ENCODE measurements around the gene SHMT2. TPM values are rescaled to one million over a fixed set of nuclear protein-coding genes. Genes with fewer than 3 reads are reported as not detected.

Gene SHMT2
- total and polyA plus RNA-seq, 7 donors = 24.6 to 100 (median 30.0) TPM

GRCh38 chr12:57234233-57234570 is 4.7 kb downstream of the SHMT2 start:
- no peak for DNase-seq
- Histone ChIP-seq H3K9me3 (no peaks in the 10 kb centered on the region), H3K27me3 (peaks cover 19 to 40% (median 36%) of the 10 kb centered on the region in 3 donors), H3K4me1 (peaks cover 0 to 35% (median 25%) of the 10 kb centered on the region in 4 donors), H3K27ac (no peak overlapping the region), H3K36me3 (peaks cover 4 to 39% (median 20%) of the 10 kb centered on the region in 4 donors), H3K4me3 (no peak overlapping the region)
- TF ChIP-seq EP300 (IDR thresholded peaks at IDR 0.05) (no peak), POLR2A (IDR thresholded peaks at IDR 0.05) (no peak), POLR2AphosphoS5 (IDR thresholded peaks at IDR 0.05) (no peak)
- TF ChIP-seq, protein P1, sequence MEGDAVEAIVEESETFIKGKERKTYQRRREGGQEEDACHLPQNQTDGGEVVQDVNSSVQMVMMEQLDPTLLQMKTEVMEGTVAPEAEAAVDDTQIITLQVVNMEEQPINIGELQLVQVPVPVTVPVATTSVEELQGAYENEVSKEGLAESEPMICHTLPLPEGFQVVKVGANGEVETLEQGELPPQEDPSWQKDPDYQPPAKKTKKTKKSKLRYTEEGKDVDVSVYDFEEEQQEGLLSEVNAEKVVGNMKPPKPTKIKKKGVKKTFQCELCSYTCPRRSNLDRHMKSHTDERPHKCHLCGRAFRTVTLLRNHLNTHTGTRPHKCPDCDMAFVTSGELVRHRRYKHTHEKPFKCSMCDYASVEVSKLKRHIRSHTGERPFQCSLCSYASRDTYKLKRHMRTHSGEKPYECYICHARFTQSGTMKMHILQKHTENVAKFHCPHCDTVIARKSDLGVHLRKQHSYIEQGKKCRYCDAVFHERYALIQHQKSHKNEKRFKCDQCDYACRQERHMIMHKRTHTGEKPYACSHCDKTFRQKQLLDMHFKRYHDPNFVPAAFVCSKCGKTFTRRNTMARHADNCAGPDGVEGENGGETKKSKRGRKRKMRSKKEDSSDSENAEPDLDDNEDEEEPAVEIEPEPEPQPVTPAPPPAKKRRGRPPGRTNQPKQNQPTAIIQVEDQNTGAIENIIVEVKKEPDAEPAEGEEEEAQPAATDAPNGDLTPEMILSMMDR (IDR thresholded peaks at IDR 0.05) = no peak
- 87 to 93% methylated on average over 3 of the region's 3 CpGs for WGBS, 2 donors
- intact Hi-C loops (cut with DNase I) = no loop called here

DNA sequence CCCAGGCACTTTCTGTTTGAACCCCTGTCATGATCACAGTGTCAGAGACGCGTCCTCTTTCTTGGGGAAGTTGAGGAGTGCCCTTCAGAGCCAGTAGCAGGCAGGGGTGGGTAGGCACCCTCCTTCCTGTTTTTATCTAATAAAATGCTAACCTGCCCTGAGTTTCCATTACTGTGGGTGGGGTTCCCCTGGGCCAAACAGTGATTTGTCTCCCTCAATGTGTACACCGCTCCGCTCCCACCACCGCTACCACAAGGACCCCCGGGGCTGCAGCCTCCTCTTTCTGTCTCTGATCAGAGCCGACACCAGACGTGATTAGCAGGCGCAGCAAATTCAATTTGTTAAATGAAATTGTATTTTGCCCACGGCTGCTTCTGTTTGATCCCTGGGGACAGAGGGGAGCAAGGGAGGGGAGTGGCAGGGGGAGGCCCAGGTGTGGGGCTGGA is 5.1 kb downstream of the SHMT2 start:
- 74 to 89% methylated on average over 10 of the region's 10 CpGs for WGBS, 2 donors
- H3K9me3 ChIP-seq = no peaks in the 10 kb centered on the region
- intact Hi-C loops (cut with DNase I) = loop anchor here (5.0 kb wide), 1 partner anchor 162 kb away; no protein-coding TSS in a partner anchor
- no peak overlapping the region for H3K4me3 ChIP-seq
- H3K36me3 ChIP-seq = peaks cover 4 to 39% (median 20%) of the 10 kb centered on the region in 4 donors
- no peak for DNase-seq
- peaks cover 22 to 44% (median 40%) of the 10 kb centered on the region in 3 donors for H3K27me3 ChIP-seq
- peak overlapping the region in 1 of 4 donors; percentile 25 for H3K27ac ChIP-seq
- H3K4me1 ChIP-seq = peaks cover 0 to 36% (median 29%) of the 10 kb centered on the region in 4 donors
- TF ChIP-seq POLR2AphosphoS5 (IDR thresholded peaks at IDR 0.05) (no peak), POLR2A (IDR thresholded peaks at IDR 0.05) (no peak), EP300 (IDR thresholded peaks at IDR 0.05) (no peak)
- TF ChIP-seq, protein P1 (IDR thresholded peaks at IDR 0.05) = no peak

- no peak overlapping the region for H3K4me3 ChIP-seq
- H3K4me1 ChIP-seq = peaks cover 0 to 38% (median 30%) of the 10 kb centered on the region in 4 donors
- TF ChIP-seq, protein P1 (IDR thresholded peaks at IDR 0.05) = no peak
- no peak for TF ChIP-seq EP300 (IDR thresholded peaks at IDR 0.05)
- no peak for TF ChIP-seq POLR2AphosphoS5 (IDR thresholded peaks at IDR 0.05)
- no peak for TF ChIP-seq POLR2A (IDR thresholded peaks at IDR 0.05)
- DNase-seq = peak; percentile 72
- peak overlapping the region in 1 of 4 donors; percentile 25 for H3K27ac ChIP-seq
- peaks cover 4 to 39% (median 20%) of the 10 kb centered on the region in 4 donors for H3K36me3 ChIP-seq
- 74 to 78% methylated on average over 26 of the region's 26 CpGs for whole genome bisulfite sequencing, 2 donors
- H3K9me3 ChIP-seq = no peaks in the 10 kb centered on the region
- H3K27me3 ChIP-seq = peaks cover 28 to 50% (median 46%) of the 10 kb centered on the region in 3 donors
- intact Hi-C loops (cut with DNase I) = loop anchor here (5.0 kb wide), 1 partner anchor 163 kb away; no protein-coding TSS in a partner anchor
Measured at GRCh38 chr12:57235017-57235727, 5.7 kb downstream of the SHMT2 start.

DNA sequence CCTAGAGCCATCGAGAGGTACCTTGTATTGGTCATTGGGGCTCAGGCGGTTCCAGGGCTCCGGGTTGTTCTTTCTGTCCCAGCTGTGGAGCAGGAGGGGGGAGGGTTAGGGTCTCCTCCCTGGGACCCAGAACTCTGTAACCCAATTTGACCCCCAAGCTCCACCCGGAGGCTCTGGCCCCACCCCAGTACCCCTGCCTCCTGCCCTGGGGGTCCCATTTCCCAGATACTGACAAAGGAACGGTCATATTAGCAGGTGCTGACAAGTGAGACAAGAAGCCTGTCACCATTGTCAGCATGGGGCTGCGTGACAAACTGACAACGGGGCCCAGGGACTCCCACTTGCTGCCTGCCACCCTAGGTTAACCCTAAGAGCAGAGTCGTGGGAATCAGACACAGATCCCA is 6.2 kb downstream of the SHMT2 start:
- H3K36me3 ChIP-seq = peaks cover 4 to 39% (median 20%) of the 10 kb centered on the region in 4 donors
- TF ChIP-seq POLR2AphosphoS5 (IDR thresholded peaks at IDR 0.05) (no peak), EP300 (IDR thresholded peaks at IDR 0.05) (no peak), POLR2A (IDR thresholded peaks at IDR 0.05) (no peak)
- TF ChIP-seq, protein P1 (IDR thresholded peaks at IDR 0.05) = no peak
- H3K27ac ChIP-seq = peak overlapping the region in 1 of 4 donors; percentile 25
- peaks cover 0 to 38% (median 30%) of the 10 kb centered on the region in 4 donors for H3K4me1 ChIP-seq
- 58 to 59% methylated on average over 8 of the region's 8 CpGs for WGBS, 2 donors
- no peaks in the 10 kb centered on the region for H3K9me3 ChIP-seq
- H3K27me3 ChIP-seq = peaks cover 32 to 56% (median 51%) of the 10 kb centered on the region in 3 donors
- H3K4me3 ChIP-seq = no peak overlapping the region
- intact Hi-C loops (cut with DNase I) = loop anchor here (5.0 kb wide), 1 partner anchor 163 kb away; no protein-coding TSS in a partner anchor
- DNase-seq = no peak
